Measurements from ENCODE around the gene UBTD1.

Gene UBTD1

GRCh38 chr10:97584798-97585438, 86.2 kb downstream of the UBTD1 start:
- no peak for DNase-seq (ENCODE audit: low spot score)

DNA sequence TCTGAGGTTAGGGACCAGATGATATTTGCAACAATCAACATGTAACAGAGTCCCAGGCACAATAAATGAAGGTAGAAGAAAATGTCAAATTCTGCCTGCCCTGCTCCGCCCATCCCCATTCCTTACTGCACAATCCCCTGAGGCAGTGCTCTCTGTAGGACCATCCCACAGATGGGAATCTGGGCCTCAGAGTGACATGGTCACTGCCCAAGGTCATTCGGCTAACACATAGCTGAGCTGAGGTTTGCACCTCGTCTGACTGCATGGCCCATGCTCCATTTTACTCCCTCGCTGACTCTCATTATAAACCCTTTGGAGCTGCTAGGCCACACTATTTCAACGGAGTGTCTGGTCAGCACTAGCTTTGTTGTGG, 86.7 kb downstream of the UBTD1 start:
- no peak for DNase-seq (ENCODE audit: low spot score)

DNA sequence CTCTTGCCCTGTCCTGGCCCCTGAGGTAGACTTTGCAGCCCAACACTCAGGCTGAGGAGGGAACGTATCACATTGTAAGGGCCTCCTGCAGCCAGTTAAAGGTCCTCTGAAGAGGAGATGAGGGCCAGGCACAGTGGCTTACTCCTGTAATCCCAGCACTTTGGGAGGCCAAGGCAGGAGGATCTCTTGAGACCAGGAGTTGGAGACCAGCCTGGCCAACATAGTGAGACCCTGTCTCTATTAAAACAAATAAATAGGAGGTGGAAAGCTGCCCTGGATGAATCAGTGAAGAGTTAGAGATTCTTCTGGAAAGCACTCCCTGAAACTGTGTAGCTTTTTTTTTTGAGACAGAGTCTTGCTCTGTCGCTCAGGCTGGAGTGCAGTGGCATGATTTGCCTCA, 88.5 kb downstream of the UBTD1 start:
- DNase-seq (ENCODE audit: low spot score), result no peak

- DNase-seq (ENCODE audit: low spot score), result no peak
Measured at GRCh38 chr10:97589479-97589878, 90.8 kb downstream of the UBTD1 start, which contains the start of gene C10orf62. Gene C10orf62, plus strand, starts transcription at chr10:97589721. Its CDS starts 177 bp downstream, at chr10:97589898.

DNA sequence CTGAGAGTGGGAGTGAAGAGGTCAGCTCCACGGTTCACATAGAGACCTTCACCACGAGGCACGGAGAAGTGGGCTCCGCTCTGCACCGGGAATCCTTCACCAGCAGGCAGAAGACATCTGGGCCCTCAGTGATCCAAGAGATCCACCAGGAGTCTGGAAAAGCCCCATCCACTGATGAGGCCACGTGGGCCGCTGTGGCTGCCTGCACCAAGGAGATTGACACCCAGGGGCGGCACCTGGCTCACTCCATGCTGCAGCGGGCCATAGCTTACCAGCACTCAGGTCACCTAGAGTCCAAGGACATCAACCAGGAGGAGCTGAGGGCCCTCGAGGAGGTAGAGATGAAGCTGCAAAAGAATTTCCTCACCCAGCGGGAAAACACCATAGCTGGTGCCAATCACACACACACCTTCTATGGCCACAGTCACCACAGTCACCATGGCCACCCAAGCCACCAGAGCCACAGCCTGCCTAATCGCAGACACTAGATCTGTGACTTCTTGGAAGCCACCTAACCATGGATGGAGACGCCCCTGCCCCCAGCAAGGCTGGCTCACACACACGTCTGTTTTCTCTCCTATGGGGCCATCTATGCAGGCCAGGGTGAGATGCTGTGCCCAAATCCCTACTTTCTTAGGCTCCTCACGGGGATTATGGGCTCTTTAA, 91.5 kb downstream of the UBTD1 start:
- DNase-seq (ENCODE audit: low spot score), result peak; percentile 30

- no peak for DNase-seq (ENCODE audit: low spot score)
Measured at GRCh38 chr10:97590748-97591495, 92.2 kb downstream of the UBTD1 start.

GRCh38 chr10:97593421-97593820, 94.7 kb downstream of the UBTD1 start:
- DNase-seq (ENCODE audit: low spot score), result no peak

GRCh38 chr10:97596101-97597082, 97.7 kb downstream of the UBTD1 start:
- DNase-seq (ENCODE audit: low spot score), result no peak

DNA sequence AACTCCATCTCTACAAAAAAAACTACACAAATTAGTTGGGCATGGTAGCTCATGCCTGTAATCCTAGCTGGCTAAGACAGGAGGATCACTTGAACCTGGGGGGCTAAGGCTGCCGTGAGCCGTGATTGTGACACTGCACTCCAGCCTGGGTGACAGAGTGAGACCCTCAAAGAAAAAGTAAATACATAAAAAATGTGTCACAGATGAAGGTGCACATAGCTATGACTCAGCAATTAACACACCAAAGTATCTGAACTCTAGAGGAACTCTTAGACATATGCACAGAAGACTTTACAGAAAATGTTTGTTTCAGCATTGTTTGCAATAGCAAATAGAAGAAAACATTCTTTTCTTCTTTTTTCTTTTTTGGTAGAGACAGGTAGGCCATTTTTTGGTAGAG, 99.1 kb downstream of the UBTD1 start:
- DNase-seq (ENCODE audit: low spot score), result no peak

DNA sequence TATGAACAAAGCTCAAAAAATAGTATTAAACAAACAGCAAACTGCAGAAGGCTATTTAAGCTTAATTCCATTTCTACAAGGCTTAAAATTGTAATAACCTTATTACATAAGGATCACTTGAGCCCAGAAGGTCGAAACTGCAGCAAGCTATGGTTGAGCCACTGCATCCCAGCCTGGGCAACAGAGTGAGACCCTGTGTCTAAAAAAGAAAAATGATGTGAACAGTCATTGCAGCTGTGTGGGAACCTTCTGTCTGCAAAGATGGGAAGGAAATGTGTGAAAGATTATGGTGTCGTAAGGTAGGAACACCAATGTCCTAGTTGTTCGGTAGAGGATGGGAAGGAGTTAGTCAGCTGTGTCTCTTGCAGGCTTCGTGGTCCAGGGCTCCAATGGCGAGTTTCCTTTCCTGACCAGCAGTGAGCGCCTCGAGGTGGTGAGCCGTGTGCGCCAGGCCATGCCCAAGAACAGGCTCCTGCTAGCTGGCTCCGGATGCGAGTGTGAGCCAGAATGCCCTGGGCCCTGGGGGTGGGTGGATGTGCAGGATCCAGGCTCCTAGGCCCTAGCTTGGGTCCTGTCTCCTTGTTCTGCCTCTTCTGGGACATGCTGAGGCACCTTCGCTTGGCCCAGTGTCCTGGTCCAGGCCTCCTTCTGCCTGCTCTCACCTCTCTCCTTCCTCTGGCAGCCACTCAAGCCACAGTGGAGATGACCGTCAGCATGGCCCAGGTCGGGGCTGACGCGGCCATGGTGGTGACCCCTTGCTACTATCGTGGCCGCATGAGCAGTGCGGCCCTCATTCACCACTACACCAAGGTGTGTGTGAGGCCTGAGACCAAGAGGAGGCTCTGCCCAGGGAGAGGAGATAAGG, 99.9 kb downstream of the UBTD1 start:
- DNase-seq (ENCODE audit: low spot score), result no peak

- no peak for DNase-seq (ENCODE audit: low spot score)
Measured at GRCh38 chr10:97599272-97599619, 100.5 kb downstream of the UBTD1 start.

GRCh38 chr10:97600616-97601015, 101.9 kb downstream of the UBTD1 start:
- no peak for DNase-seq (ENCODE audit: low spot score)

DNA sequence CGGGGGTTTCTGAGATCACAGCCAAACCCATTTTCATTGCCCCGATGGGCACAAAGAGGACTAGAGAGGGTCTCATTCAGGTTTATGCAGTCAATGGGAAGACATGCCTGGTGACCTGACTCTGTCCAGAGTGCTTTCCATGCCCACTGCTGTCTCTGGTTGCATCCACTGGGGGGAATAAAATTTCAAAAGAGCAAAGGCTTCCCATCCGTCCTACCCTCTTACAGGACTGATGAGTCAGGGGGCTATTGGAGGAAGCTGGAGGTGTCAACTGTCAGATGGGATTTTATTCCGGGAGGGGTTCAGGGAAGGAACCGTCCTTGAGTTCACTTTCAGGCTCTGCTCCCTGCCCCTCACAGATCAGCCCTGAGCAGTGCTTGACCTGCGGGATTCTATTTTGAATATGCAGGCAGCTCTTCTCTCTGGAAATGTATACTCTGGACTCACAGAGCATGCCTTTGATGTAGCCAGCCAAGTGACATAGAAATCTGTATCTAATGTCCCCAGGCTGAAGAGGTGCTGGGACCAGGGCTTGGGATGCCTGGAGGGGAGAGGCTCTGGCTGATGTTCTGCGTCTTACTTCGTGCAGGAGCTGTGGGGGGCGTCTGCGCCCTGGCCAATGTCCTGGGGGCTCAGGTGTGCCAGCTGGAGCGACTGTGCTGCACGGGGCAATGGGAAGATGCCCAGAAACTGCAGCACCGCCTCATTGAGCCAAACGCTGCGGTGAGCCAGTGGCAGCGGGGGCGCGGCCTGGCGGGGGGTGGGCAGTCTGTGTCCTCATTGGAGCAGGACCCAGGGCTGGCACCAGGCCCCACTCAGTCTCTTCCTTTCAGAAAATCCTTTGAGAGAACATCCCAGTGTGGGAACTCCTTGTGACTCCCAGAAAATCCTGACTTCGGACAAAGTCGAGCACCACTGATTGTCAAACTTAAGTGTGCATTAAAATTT, 102.8 kb downstream of the UBTD1 start:
- no peak for DNase-seq (ENCODE audit: low spot score)

DNA sequence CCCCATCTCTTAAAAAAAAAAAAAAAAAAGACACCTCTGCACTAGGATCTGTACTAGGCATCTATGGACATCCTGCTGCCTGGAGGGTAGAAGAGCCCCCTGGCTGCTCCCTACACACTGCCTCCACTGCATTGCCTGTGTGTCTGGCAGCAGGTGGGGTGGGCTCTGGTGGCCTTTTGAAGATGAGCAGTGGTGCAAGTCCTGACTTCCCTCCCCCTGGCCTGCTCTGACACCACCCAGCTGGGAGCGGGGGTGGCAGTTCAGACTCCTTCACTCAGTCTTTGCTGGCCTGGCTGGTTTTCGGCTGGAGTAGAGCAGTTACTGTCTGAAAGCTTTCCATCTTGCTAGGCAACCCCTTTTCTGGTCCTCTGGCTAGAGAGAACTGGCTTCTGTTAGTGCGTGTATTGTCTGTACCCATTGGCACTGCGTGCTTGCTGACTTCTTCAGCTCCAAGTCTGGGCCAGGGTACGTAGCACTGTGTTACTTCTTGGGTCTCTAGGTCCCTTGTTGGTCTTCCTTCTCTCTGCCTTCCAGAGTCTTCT, 108.4 kb downstream of the UBTD1 start:
- no peak for DNase-seq (ENCODE audit: low spot score)

DNA sequence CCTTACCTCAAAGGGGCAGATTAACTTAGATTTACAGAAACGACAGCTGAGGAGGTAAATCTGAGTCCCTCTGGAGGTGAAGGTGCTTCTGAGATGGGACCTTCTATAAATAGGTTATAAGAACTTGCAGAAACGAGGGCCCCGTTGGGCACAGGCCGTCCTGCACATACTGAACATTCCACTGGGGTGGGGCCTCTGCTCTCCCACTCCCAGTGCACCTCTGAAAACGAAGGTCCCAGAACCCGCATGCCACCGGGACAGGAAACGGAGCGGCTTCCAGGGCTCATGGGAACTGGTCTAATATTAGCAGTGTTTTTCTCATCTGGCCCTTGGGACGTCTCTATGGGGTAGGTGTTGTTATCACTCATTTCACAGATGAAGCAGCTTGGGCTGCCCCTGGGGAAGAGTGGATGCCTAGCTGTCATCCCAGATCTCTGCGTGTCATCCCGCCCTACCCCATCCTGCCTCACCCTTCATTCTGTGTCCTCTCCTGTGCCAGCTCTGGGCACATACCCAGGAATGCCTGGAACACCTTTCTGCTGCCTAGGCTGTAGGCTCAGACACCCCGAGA, 110.4 kb downstream of the UBTD1 start:
- DNase-seq (ENCODE audit: low spot score), result no peak

DNA sequence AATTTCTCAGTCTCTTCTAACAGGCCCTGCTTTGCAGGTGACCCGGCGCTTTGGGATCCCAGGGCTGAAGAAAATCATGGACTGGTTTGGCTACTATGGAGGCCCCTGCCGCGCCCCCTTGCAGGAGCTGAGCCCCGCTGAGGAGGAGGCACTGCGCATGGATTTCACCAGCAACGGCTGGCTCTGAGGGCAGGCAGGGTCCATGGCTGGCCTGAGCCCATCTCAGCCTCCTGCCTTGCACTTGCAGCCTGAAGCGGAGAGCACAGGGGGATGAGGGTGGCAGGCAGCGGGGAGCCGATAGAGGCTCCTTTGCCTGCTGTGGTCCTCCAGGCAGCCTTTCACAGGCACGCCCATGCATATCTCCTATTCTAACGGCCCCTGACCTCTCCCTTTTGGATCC, 112.7 kb downstream of the UBTD1 start:
- no peak for DNase-seq (ENCODE audit: low spot score)

DNA sequence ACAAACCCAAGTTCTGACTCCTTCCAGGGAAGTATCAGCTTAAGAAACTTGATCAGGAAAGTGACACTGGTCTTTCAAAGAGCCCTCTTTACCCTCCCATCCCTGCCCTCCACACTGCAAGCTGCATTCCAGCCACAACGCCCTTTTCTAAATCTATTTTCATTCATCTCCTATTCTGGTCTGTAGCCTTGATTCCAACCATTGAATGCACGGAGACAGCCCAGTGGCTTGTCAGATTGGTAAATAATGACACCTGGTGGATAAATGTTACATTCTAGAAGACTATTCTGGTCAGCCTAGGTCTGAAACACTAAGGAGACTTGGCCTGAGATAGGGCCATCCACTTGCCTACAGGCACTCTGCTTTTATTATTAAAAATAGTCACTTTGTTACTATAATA, 113.7 kb downstream of the UBTD1 start:
- no peak for DNase-seq (ENCODE audit: low spot score)

DNA sequence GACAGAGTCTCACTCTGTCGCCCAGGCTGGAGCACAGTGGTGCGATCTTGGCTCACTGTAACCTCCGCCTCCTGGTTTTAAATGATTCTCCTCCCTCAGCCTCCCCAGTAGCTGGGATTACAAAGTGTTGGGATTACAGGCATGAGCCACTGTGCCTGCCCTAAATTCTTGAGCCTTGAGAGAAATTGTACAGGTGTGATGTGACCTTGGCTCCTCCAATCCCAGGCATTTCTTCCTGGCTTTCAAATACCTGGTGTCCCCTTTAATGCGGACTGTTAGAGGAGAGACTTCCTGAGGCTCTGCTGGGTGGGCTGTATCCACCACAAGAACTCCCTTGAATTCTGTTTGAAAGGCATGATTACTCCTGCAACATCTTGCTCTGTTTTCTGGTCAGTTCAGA, 119.6 kb downstream of the UBTD1 start:
- no peak for DNase-seq (ENCODE audit: low spot score)

DNA sequence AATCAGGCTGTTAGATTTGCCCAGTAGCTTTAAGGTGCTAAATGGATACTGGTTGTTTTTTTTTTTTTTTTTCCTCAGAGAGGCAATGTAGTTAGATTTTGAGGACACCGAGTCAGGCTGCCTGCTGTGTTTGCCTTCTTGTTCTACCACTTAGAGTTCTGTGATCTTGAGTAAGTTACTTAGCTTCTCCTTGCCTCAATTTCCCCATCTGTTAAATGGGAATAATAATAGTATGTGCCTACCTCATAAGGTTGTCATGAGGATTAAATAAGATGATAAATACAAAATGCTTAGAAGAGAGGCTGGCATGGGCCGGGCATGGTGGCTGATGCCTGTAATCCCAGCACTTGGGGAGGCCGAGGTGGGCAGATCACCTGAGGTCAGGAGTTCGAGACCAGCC, 120.0 kb downstream of the UBTD1 start:
- DNase-seq (ENCODE audit: low spot score), result no peak
